ENCODE results near the gene SAMD8.
"Not testable (repeated sequence)": the region's sequence is repeated elsewhere in the genome, so short reads cannot be mapped to it uniquely, and the experiment has no call there.

Gene SAMD8

GRCh38 chr10:75143353-75143752 lies 31.9 kb downstream of the SAMD8 start:
- no peak for DNase-seq

GRCh38 chr10:75145590-75145989 lies 34.1 kb downstream of the SAMD8 start:
- DNase-seq = no peak

GRCh38 chr10:75146780-75147179 lies 35.3 kb downstream of the SAMD8 start:
- no peak for DNase-seq

GRCh38 chr10:75150656-75151055 lies 39.2 kb downstream of the SAMD8 start:
- DNase-seq = no peak

GRCh38 chr10:75159519-75159918 lies 48.1 kb downstream of the SAMD8 start:
- no peak for DNase-seq

GRCh38 chr10:75165684-75166622 lies 54.5 kb downstream of the SAMD8 start:
- no peak for DNase-seq

GRCh38 chr10:75166623-75166972 lies 55.1 kb downstream of the SAMD8 start:
- DNase-seq = no peak

- DNase-seq = no peak
Observed at GRCh38 chr10:75168275-75168674, 56.8 kb downstream of the SAMD8 start.

- DNase-seq = no peak
Observed at GRCh38 chr10:75170215-75170614, 58.8 kb downstream of the SAMD8 start.

- no peak for DNase-seq
Observed at GRCh38 chr10:75175046-75175445, 63.6 kb downstream of the SAMD8 start.

- no peak for DNase-seq
Observed at GRCh38 chr10:75176046-75176445, 64.6 kb downstream of the SAMD8 start.

- DNase-seq = no peak
Observed at GRCh38 chr10:75176736-75177135, 65.3 kb downstream of the SAMD8 start.

GRCh38 chr10:75179657-75180177 lies 68.3 kb downstream of the SAMD8 start:
- DNase-seq = no peak

- no peak for DNase-seq
Observed at GRCh38 chr10:75180592-75180991, 69.1 kb downstream of the SAMD8 start.

GRCh38 chr10:75181073-75181472 lies 69.6 kb downstream of the SAMD8 start:
- no peak for DNase-seq

- DNase-seq = no peak
Observed at GRCh38 chr10:75186310-75186709, 74.9 kb downstream of the SAMD8 start.

- DNase-seq = peak; percentile 12 to 16
Observed at GRCh38 chr10:75187961-75188426, 76.5 kb downstream of the SAMD8 start.

GRCh38 chr10:75188522-75188921 lies 77.1 kb downstream of the SAMD8 start:
- not testable (repeated sequence) for DNase-seq

GRCh38 chr10:75189266-75190096 lies 78.0 kb downstream of the SAMD8 start:
- no peak for DNase-seq

GRCh38 chr10:75191821-75192568 lies 80.5 kb downstream of the SAMD8 start:
- DNase-seq = no peak

- DNase-seq = not testable (repeated sequence)
Observed at GRCh38 chr10:75194625-75195024, 83.2 kb downstream of the SAMD8 start.

GRCh38 chr10:75195035-75195763 lies 83.7 kb downstream of the SAMD8 start:
- no peak for DNase-seq

Data from SHP77 (cell line).